Stimulated activated CD4-positive, alpha-beta T cell treated with anti-CD3 and anti-CD28 coated beads, Interleukin-1b, Interleukin-23, amount 100 ng/mL, for 24 hours (primary cell): ENCODE measurements around the gene NEAT1.

ENCODE experiments used
- DNase-seq, 4 experiments: peaks; one replicate each; pipeline ENCODE4 v3.0.0-alpha.2; 2020; ENCODE audit warnings: low read depth in 4 of 4, low spot score in 1 of 4

Gene NEAT1

GRCh38 chr11:65421794-65422632 lies 585 bp upstream of the NEAT1 start:
- peak; percentile 83 to 96 (median 90) for DNase-seq

DNA sequence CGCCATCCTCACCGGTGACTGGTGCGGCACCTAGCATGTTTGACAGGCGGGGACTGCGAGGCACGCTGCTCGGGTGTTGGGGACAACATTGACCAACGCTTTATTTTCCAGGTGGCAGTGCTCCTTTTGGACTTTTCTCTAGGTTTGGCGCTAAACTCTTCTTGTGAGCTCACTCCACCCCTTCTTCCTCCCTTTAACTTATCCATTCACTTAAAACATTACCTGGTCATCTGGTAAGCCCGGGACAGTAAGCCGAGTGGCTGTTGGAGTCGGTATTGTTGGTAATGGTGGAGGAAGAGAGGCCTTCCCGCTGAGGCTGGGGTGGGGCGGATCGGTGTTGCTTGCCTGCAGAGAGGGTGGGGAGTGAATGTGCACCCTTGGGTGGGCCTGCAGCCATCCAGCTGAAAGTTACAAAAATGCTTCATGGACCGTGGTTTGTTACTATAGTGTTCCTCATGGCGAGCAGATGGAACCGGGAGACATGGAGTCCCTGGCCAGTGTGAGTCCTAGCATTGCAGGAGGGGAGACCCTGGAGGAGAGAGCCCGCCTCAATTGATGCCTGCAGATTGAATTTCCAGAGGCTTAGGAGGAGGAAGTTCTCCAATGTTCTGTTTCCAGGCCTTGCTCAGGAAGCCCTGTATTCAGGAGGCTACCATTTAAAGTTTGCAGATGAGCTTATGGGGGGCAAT lies 1.1 kb downstream of the NEAT1 start:
- no peak for DNase-seq

DNA sequence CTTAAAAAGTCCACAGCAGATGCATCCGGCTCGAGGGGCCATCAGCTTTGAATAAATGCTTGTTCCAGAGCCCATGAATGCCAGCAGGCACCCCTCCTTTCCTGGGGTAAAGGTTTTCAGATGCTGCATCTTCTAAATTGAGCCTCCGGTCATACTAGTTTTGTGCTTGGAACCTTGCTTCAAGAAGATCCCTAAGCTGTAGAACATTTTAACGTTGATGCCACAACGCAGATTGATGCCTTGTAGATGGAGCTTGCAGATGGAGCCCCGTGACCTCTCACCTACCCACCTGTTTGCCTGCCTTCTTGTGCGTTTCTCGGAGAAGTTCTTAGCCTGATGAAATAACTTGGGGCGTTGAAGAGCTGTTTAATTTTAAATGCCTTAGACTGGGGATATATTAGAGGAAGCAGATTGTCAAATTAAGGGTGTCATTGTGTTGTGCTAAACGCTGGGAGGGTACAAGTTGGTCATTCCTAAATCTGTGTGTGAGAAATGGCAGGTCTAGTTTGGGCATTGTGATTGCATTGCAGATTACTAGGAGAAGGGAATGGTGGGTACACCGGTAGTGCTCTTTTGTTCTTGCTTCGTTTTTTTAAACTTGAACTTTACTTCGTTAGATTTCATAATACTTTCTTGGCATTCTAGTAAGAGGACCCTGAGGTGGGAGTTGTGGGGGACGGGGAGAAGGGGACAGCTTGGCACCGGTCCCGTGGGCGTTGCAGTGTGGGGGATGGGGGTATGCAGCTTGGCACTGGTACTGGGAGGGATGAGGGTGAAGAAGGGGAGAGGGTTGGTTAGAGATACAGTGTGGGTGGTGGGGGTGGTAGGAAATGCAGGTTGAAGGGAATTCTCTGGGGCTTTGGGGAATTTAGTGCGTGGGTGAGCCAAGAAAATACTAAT lies 1.9 kb downstream of the NEAT1 start:
- peak in 2 of 4 experiments; percentile 57 to 69 for DNase-seq

DNA sequence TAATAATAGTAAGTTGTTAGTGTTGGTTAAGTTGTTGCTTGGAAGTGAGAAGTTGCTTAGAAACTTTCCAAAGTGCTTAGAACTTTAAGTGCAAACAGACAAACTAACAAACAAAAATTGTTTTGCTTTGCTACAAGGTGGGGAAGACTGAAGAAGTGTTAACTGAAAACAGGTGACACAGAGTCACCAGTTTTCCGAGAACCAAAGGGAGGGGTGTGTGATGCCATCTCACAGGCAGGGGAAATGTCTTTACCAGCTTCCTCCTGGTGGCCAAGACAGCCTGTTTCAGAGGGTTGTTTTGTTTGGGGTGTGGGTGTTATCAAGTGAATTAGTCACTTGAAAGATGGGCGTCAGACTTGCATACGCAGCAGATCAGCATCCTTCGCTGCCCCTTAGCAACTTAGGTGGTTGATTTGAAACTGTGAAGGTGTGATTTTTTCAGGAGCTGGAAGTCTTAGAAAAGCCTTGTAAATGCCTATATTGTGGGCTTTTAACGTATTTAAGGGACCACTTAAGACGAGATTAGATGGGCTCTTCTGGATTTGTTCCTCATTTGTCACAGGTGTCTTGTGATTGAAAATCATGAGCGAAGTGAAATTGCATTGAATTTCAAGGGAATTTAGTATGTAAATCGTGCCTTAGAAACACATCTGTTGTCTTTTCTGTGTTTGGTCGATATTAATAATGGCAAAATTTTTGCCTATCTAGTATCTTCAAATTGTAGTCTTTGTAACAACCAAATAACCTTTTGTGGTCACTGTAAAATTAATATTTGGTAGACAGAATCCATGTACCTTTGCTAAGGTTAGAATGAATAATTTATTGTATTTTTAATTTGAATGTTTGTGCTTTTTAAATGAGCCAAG lies 2.7 kb downstream of the NEAT1 start:
- DNase-seq: peak in 2 of 4 experiments; percentile 61 to 71

DNA sequence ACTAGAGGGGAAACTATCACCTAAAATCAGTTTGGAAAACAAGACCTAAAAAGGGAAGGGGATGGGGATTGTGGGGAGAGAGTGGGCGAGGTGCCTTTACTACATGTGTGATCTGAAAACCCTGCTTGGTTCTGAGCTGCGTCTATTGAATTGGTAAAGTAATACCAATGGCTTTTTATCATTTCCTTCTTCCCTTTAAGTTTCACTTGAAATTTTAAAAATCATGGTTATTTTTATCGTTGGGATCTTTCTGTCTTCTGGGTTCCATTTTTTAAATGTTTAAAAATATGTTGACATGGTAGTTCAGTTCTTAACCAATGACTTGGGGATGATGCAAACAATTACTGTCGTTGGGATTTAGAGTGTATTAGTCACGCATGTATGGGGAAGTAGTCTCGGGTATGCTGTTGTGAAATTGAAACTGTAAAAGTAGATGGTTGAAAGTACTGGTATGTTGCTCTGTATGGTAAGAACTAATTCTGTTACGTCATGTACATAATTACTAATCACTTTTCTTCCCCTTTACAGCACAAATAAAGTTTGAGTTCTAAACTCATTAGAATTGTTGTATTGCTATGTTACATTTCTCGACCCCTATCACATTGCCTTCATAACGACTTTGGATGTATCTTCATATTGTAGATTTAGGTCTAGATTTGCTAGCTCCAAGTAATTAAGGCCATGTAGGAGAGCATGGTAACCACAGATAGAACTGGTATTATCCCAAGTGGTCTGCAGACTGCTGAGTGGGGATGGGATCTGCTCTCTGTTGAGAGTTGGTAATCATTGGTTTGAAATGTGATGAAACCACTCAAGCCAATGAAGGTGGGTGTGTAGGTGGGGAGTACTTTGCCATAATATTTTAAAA lies 3.6 kb downstream of the NEAT1 start:
- DNase-seq: no peak

GRCh38 chr11:65426839-65427690 lies 4.5 kb downstream of the NEAT1 start:
- DNase-seq: no peak

- DNase-seq: no peak
Measured at GRCh38 chr11:65427691-65428577, 5.3 kb downstream of the NEAT1 start.

DNA sequence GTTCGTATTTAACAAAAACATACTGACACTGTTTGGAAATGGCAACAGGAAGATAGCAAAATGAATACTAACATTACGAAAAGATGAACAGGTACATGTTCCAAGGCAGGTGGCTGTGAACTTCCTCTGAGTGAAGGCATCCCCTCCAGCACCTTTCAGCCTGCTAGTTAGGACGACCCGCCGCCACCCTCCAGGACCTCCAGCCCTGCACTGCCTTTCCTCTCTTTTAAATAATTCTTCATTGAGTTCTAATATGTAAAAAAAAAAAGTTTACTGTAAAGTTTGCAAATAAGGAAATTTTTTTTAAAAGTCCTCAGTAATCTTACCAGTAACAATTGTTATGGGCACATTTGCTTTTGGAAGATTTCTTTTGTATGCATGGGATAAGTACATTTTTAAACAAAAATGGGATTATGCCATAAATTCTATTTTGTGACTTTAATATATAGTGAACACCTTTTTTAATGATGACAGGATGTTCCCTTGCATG lies 6.0 kb downstream of the NEAT1 start:
- DNase-seq: no peak

DNA sequence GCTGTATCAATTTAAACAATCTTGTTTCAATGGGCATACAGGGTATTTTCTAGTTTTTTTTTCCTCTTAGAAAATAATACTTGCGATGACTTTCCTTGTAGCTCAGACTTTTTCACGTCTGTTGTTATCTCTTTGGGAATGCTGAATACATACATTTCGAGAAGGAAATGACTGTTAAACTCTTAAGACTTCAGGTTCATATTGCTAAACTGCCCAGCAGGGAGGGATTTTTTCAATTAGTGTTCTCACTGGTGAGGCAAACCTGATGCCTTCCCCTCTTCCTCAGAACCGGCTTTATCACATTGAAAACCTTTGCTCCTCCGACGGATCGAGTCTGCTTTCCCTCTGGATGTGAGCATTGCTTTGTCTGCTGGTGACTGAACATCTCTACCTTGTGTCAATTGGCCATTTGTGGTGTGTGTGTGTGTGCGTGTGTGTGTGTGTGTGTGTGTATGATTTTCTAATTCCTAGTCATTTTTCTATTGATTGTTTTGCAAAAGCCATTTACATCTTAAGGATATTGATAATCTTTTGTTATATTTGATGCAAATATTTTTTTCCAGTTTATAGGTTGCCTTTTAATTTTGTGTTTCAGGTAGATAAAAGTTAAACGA lies 6.6 kb downstream of the NEAT1 start:
- no peak for DNase-seq

- no peak for DNase-seq
Measured at GRCh38 chr11:65429724-65430405, 7.3 kb downstream of the NEAT1 start.

- DNase-seq: no peak
Measured at GRCh38 chr11:65430406-65431217, 8.0 kb downstream of the NEAT1 start.

DNA sequence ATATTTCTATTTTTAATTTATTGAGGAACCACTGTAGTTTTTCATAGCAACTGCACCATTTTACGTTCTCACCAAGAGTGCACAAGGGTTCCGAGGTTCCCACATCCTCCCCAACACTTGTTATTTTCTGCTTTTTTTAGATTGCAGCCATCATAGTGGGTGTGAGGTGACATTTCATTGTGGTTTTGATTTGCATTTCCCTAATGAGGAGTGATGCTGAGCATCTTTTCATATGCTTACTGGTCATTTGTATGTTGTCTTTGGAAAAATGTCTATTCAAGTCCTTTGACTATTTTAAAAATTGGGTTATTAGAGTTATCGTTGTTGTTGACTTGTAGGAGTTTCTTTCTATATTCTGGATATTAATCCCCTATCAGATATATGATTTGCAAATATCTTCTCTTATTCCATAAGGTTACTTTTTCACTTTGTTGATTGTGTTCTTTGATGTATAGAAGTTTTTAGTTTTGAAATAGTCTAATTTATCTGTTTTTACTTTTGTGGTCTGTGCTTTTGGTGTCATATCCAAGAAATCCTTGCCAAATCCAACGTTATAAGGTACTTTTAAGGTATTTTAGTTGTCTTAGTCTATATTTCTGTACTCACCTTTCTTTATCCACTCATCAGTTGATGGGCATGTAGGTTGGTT lies 9.0 kb downstream of the NEAT1 start:
- no peak for DNase-seq

DNA sequence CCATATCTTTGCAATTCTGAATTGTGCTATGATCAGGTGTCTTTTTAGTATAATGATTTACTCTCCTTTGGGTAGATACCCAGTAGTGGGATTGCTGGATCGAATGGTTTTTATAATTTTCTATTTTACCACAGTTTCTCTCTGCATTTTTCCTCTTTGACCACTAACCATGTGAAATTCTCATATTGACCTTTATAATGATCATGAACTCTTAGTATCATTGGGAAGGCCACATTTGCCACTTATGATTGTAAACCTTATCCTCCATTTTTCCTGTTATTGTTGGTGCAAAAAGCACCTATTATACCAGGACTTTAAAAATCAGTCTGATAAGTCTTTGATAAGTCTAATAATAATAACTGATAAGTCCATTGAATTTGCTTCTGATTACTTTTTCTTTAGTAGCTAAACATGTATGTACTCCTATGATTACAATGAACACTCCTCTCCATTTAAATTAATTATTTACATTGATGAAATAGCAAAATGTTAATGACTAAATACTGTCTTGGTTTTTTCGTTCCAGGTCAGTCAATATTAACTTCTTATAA lies 9.6 kb downstream of the NEAT1 start:
- DNase-seq: no peak

- DNase-seq: no peak
Measured at GRCh38 chr11:65432686-65433582, 10.3 kb downstream of the NEAT1 start.
